Skeletal muscle tissue (tissue), 4 donors: ENCODE measurements around the gene SKI. TPM values are rescaled to one million over a fixed set of nuclear protein-coding genes. Genes with fewer than 3 reads are reported as not detected.

ENCODE experiments used
- H3K27ac ChIP-seq: one replicate; pipeline ENCODE4 v1.7.0; 2013; ENCODE audit warnings: mild to moderate bottlenecking, low read depth, low read length, inconsistent platforms
- H3K27me3 ChIP-seq, 3 donors: one replicate each; pipeline ENCODE4 v1.7.0; 2013; ENCODE audit warnings: low read length in 3 of 3; ENCODE audit not compliant: control insufficient read depth in 3 of 3, insufficient read depth in 3 of 3
- H3K36me3 ChIP-seq, 3 donors: one replicate each; pipeline ENCODE4 v1.7.0; 2013; ENCODE audit warnings: low read length in 3 of 3; ENCODE audit not compliant: control insufficient read depth in 3 of 3, insufficient read depth in 3 of 3
- H3K4me1 ChIP-seq, 3 donors: one replicate each; pipeline ENCODE4 v1.7.0; 2013; ENCODE audit warnings: low read length in 3 of 3, mild to moderate bottlenecking in 3 of 3; ENCODE audit not compliant: control insufficient read depth in 3 of 3, insufficient read depth in 3 of 3
- H3K4me3 ChIP-seq, 3 donors: one replicate each; pipeline ENCODE4 v1.7.0; 2013; ENCODE audit warnings: low read length in 3 of 3
- H3K9ac ChIP-seq, 3 donors: one replicate each; pipeline ENCODE4 v1.7.0; 2013; ENCODE audit warnings: low read length in 3 of 3, mild to moderate bottlenecking in 3 of 3, moderate library complexity in 2 of 3, low read depth in 1 of 3
- H3K9me3 ChIP-seq, 3 donors: one replicate each; pipeline ENCODE4 v1.7.0; 2013; ENCODE audit warnings: low read length in 3 of 3; ENCODE audit not compliant: control insufficient read depth in 3 of 3
- total RNA-seq: library from RNA; depleted of rRNA; stranded (reverse); fragments of >200 nt; gene quantifications from one replicate; pipeline ENCODE4 v1.2.3, GENCODE V29; 2014
- donor health status: Osteomylitis.

The SKI gene
- total RNA-seq, 1 donor from 2014 or later: 19.3 TPM

DNA sequence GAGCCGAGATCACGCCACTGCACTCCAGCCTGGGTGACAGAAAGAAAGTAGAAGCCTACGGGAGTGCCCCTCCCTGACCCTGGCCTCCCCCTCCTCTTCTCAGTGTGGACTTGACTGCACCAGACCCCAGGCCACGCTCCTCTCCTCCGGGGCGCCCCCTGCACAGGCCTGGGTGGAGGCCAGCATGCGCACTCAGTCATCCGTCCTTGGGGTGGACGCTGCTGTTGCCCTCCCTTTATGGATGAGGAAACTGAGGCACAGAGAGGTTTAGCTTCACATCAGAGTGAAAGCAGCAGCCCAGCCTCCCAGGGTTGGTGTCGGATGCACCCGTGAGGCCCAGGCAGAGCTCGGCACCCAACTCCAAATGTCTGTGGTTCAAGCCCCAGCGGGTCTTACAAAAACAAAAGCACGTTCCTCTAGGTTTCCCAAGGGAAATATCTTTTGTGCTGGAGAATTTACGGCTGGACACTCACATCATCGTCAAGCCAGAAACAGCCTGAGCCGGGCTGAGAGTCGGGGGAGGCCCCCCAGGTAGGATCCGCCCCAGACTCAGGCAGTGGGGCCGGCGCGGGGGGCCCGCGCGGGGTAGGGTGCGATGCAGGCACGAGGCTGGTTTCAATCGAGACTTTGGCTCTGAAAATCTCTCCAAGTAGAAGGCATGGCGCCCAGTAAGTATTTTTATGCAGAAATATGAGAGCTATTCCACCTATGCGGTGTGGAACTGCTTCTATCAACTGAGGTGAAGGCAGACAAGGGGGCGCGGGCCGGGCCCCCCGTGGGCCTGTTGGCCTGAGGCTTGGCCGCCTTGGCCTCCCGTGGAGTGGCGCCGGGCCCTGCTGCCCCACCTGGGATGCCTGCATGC is 126.6 kb downstream of the SKI start:
- Histone ChIP-seq H3K4me3 (no peak overlapping the region), H3K4me1 (peaks cover 0 to 11% (median 0%) of the 10 kb centered on the region in 3 donors), H3K9me3 (no peaks in the 10 kb centered on the region), H3K9ac (no peak overlapping the region), H3K36me3 (no peaks in the 10 kb centered on the region), H3K27me3 (no peaks in the 10 kb centered on the region), H3K27ac (no peak overlapping the region)

- Histone ChIP-seq H3K36me3 (no peaks in the 10 kb centered on the region), H3K27ac (no peak overlapping the region), H3K4me1 (peaks cover 0 to 11% (median 0%) of the 10 kb centered on the region in 3 donors), H3K9ac (no peak overlapping the region), H3K9me3 (no peaks in the 10 kb centered on the region), H3K4me3 (no peak overlapping the region), H3K27me3 (no peaks in the 10 kb centered on the region)
Observed at GRCh38 chr1:2355373-2356261, 127.5 kb downstream of the SKI start.

GRCh38 chr1:2356401-2356800 is 128.3 kb downstream of the SKI start:
- H3K9ac ChIP-seq: no peak overlapping the region
- H3K4me3 ChIP-seq: no peak overlapping the region
- no peak overlapping the region for H3K27ac ChIP-seq
- H3K9me3 ChIP-seq: no peaks in the 10 kb centered on the region
- H3K36me3 ChIP-seq: no peaks in the 10 kb centered on the region
- H3K4me1 ChIP-seq: peaks cover 0 to 11% (median 0%) of the 10 kb centered on the region in 3 donors
- no peaks in the 10 kb centered on the region for H3K27me3 ChIP-seq

DNA sequence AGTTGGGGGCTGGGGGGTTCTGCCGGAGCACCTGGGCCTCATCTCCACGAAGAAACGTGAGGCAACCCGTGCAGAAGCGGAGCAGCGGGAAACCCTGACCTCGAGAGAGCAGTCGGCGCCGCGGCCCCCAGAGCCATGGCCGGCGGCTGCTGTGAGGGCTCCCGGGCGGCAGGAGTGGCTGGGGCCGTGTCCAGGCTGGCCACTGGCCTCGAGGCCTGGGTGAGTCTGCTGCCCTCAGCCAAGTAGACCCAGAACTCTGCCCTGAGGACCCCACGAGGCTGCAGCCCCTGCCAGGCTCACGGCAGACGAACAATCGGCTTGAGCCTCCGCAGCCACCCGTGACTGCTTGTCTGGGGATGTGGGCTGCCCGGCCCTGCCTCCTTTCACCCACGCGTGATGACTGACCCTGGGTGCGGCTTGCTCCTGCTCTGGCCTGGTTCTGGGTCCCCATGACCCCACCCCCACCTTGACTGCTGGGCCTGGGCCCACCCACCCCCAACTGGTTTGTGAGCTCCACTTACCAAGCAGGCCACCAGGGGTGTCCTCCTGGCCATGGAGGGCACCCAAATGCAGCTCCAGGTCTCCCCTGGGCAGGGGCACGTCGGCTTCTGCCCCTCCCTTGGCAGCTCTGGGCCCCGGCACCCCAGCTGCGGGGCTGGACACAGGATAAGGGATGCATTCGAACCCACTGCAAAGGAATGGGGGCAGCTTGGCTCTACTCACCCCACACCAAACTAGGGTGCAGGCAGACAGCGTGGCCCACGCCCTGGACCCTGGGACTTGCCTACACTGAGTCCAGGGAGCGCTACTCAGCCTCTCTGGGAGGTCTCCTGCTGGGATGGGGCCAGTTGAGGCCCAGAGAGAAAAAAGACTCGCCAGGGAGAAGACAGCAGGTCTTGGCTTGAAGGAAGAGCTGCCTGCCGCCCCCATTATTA is 129.1 kb downstream of the SKI start:
- Histone ChIP-seq H3K27me3 (no peaks in the 10 kb centered on the region), H3K4me1 (peaks cover 0 to 11% (median 0%) of the 10 kb centered on the region in 3 donors), H3K9ac (no peak overlapping the region), H3K27ac (no peak overlapping the region), H3K9me3 (no peaks in the 10 kb centered on the region), H3K36me3 (no peaks in the 10 kb centered on the region), H3K4me3 (no peak overlapping the region)

DNA sequence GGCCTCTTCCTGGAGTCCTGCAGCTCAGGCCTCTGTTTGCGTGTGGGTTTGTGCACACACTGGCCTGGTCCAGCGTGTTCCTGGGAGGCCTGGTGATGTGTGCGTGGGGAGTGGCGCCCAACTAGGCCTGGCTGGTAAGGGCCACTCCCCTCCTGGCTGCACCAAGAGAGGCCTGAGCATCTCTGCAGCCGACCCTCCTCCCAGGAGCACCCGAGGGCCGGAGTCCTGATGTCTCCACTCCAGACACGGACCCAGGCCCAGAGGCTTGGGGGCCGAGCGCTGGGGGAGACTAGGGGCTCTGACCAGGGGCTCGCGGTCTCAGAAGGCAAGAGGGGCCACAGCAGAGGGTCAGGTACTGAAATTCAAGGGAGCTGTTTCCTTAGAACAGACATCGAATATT is 130.0 kb downstream of the SKI start:
- Histone ChIP-seq H3K9ac (no peak overlapping the region), H3K9me3 (no peaks in the 10 kb centered on the region), H3K36me3 (no peaks in the 10 kb centered on the region), H3K27me3 (no peaks in the 10 kb centered on the region), H3K4me1 (peaks cover 0 to 6% (median 0%) of the 10 kb centered on the region in 3 donors), H3K4me3 (no peak overlapping the region), H3K27ac (no peak overlapping the region)

DNA sequence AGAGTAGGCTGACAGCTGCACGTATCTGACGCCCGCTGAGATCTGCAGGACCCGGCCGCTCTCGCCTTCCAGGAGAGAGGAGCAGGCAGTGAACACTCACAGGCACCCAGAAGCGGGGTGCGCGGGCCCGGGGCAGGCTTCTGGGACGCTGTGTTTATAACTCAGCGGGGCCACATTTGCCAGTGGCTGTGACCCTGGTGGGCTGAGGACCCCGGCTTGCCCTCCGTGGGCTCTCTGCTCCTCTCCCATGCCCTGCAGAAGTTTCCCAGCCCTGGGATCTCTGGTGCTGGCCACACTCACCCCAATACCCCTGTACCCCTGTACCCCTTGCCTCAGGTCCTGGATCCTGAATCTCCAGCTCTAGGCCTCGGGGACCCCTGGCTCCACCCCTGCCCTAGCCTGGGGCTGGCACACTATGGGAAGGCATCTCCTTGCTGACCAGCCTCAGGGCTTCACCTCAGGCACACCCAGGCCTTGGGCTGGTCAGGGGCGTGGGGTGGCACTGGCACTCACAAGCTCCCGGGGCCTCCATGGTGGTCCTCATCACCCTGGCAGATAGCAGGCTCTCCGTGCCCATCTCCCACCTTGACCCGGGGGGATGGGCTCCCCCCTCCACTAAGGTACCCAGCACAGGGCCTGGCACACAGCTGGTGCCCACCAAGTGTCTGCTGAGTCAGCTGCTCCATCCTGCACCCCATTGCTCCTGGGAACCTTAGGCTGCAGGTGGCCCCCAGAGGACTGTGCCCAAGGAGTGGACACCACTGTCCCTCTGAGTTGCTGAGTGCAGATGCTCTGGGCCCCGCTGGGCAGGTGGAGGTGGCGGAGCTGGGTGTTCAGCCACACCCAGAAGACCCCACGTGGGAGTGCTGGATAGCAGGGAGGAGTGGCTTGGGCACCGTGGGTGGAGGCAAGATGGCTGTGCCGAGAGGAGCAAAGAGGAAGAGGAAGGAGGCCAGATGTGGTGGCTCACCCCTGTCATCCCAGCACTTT is 130.8 kb downstream of the SKI start:
- no peak overlapping the region for H3K27ac ChIP-seq
- no peaks in the 10 kb centered on the region for H3K36me3 ChIP-seq

More for the DNA sequence above, 130.8 kb downstream of the SKI start:
- Histone ChIP-seq H3K9ac (no peak overlapping the region), H3K4me3 (no peak overlapping the region), H3K27me3 (no peaks in the 10 kb centered on the region), H3K9me3 (peaks cover 0 to 1% (median 0%) of the 10 kb centered on the region in 3 donors), H3K4me1 (no peaks in the 10 kb centered on the region)

Other genes with a start within 250 kb of the SKI start
- under 0.01 TPM for gene CFAP74, start 224.5 kb upstream of the SKI start, total RNA-seq
- gene GABRD, start 209.0 kb upstream of the SKI start, total RNA-seq: under 0.01 TPM
- 4.2 TPM for gene PRKCZ, start 177.9 kb upstream of the SKI start, total RNA-seq
- 13.0 TPM for gene FAAP20, start 33.5 kb upstream of the SKI start, total RNA-seq
- 4.2 TPM for gene MORN1, start 163.2 kb downstream of the SKI start, total RNA-seq
- gene RER1, start 163.5 kb downstream of the SKI start, total RNA-seq: 35.5 TPM
- 27.1 TPM for gene PEX10, start 184.2 kb downstream of the SKI start, total RNA-seq
- gene PLCH2, start 248.0 kb downstream of the SKI start, total RNA-seq: under 0.01 TPM